ENCODE results near the gene DHRS9.

Gene DHRS9

DNA sequence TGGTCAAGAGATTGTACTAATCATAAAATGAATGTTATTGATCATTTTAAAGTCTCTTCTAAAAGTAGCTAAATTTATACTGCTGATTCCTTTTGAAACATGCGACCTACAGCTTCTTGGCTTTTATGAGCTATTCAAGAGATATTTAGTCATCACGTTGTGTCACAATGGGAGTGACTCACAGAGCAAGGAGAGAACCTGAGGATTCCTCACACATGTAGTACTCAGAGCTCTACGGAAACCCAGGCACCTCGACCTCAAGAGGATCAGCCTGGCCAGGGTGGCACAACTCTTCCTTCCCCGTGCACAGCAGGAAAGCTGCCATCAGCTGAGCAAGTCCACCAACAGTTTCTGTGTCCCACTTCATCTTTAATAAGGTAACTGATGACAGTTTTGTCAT is at the start of gene DHRS9:
Gene DHRS9, plus strand, starts transcription at position 223 of the 400 bp plus-strand sequence. CDS start 12,019 bp downstream, outside the sequence.
- H3K36me3 ChIP-seq = no peaks in the 10 kb centered on the region
- peaks cover 85 to 90% of the 10 kb centered on the region in 2 experiments for H3K4me1 ChIP-seq (ENCODE audit: control insufficient read depth in 1 of 2, insufficient read depth in 1 of 2, low read depth in 1 of 2, low read length in 1 of 2)
- TF ChIP-seq, protein P1, sequence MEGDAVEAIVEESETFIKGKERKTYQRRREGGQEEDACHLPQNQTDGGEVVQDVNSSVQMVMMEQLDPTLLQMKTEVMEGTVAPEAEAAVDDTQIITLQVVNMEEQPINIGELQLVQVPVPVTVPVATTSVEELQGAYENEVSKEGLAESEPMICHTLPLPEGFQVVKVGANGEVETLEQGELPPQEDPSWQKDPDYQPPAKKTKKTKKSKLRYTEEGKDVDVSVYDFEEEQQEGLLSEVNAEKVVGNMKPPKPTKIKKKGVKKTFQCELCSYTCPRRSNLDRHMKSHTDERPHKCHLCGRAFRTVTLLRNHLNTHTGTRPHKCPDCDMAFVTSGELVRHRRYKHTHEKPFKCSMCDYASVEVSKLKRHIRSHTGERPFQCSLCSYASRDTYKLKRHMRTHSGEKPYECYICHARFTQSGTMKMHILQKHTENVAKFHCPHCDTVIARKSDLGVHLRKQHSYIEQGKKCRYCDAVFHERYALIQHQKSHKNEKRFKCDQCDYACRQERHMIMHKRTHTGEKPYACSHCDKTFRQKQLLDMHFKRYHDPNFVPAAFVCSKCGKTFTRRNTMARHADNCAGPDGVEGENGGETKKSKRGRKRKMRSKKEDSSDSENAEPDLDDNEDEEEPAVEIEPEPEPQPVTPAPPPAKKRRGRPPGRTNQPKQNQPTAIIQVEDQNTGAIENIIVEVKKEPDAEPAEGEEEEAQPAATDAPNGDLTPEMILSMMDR (IDR thresholded peaks at IDR 0.05) = no peak
- no peaks in the 10 kb centered on the region for H3K9me3 ChIP-seq
- H3K27me3 ChIP-seq = no peaks in the 10 kb centered on the region
- H3K27ac ChIP-seq = peak within 1 kb of the TSS; percentile 89
- H3K4me3 ChIP-seq (ENCODE audit: low read depth in 1 of 2, low read length in 1 of 2) = peak within 1 kb of the TSS; percentile 44 to 58

DNA sequence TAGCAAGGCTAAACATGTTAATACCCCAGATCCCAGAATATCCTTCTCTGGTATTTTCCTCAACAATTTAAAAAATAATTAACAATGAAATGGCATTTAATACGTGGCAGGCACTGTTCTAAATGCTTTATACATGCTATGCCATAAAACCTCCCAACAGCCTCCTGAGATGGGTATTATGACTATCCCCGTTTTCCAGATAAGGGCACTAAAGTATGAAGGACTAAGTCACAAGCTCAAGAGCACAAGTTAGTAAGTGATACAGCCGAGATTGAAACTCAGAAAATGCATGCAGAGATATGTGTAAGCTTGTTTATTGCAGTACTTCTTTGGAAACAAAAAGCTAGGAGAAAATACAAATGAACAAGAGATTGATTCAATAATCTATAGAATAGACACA is 46.2 kb upstream of the DHRS9 start:
- Histone ChIP-seq H3K36me3 (no peaks in the 10 kb centered on the region), H3K4me3 (ENCODE audit: low read depth in 1 of 2, low read length in 1 of 2) (no peak overlapping the region), H3K27ac (no peak overlapping the region), H3K9me3 (no peaks in the 10 kb centered on the region), H3K27me3 (no peaks in the 10 kb centered on the region), H3K4me1 (ENCODE audit: control insufficient read depth in 1 of 2, insufficient read depth in 1 of 2, low read depth in 1 of 2, low read length in 1 of 2) (peaks cover 12% of the 10 kb centered on the region in 2 experiments)
- TF ChIP-seq, protein P1 (IDR thresholded peaks at IDR 0.05) = no peak

DNA sequence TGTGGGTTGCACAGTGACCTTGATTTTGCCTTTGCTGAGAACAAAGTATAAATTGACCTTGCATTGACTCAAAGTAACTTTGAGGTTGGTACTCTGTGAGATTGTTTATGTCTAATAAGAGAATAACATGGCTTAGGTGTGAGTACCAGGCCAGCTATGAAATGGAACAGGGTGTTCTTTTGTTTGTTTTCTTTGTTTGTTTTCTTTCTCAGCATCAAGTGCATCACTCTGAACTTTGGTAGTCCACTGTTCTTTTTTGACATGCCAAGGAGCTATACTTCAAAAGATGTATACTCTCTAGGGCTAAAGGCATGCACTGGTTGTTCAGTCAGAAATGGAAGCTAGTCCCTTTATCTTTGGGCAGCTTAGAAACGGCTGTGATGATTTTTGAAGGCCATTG is 43.3 kb upstream of the DHRS9 start:
- TF ChIP-seq, protein P1 (IDR thresholded peaks at IDR 0.05) = no peak
- Histone ChIP-seq H3K36me3 (no peaks in the 10 kb centered on the region), H3K27ac (no peak overlapping the region), H3K4me3 (ENCODE audit: low read depth in 1 of 2, low read length in 1 of 2) (no peak overlapping the region), H3K9me3 (no peaks in the 10 kb centered on the region), H3K4me1 (ENCODE audit: control insufficient read depth in 1 of 2, insufficient read depth in 1 of 2, low read depth in 1 of 2, low read length in 1 of 2) (peaks cover 12% of the 10 kb centered on the region in 2 experiments), H3K27me3 (no peaks in the 10 kb centered on the region)

DNA sequence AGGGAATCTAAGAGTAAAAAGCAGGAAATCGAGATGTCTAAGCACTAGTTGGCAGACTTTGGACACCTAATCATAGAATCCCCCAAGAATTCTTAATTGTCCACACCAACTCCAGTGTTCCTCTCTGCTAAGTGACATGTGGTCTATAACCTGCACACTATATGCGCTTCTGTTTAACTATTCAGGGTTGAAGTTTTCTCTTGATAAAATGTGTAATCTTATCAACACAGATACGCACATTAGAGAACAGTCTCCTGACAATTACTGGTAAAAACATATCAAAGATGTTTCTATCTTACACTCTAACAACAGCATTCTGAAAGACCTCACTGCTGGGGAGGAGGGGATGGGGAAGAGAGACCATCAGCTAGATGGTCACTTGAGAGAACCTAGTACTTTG is 42.1 kb upstream of the DHRS9 start:
- no peaks in the 10 kb centered on the region for H3K9me3 ChIP-seq
- no peak overlapping the region for H3K27ac ChIP-seq
- H3K36me3 ChIP-seq = no peaks in the 10 kb centered on the region
- no peak overlapping the region for H3K4me3 ChIP-seq (ENCODE audit: low read depth in 1 of 2, low read length in 1 of 2)
- H3K4me1 ChIP-seq (ENCODE audit: control insufficient read depth in 1 of 2, insufficient read depth in 1 of 2, low read depth in 1 of 2, low read length in 1 of 2) = peaks cover 12% of the 10 kb centered on the region in 2 experiments
- TF ChIP-seq, protein P1 (IDR thresholded peaks at IDR 0.05) = no peak
- H3K27me3 ChIP-seq = no peaks in the 10 kb centered on the region

DNA sequence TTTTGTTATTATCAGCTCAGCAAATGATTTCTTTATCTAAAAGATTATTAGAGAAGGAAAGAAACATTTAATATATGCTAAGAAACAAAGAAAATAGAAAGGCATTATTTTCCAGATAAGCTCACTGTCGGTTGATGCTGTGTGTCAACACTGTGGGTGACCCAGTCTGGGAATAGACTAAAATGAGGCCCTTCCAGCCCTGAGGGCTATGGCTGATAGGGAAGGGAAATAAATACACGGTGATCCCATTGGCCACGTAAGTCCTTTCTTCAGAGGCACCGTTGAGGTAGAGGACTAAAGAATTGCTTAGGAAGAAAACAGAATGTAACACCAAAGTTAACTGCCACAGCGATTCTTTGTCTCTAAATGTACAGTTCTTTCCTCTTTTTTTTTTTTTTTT is 40.0 kb upstream of the DHRS9 start:
- TF ChIP-seq, protein P1 (IDR thresholded peaks at IDR 0.05) = no peak

DNA sequence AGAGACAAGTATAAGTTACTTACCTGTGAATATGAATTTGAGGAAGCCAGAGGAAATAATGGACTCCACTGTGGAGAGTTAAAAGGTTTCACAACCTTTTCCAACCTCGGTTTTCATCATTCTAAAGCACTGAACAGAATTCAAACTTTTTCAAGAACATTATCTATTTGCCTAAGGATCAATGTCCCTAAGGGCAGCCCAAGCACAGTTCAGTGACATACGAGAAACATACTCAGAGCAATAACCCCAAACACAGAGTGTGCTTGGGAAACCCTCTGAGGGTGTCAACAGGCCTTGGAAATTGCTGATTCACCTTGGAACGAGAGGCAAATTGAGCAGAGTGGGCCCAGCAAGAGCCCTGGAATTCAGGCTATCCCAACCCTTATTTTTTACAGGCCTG is 38.2 kb upstream of the DHRS9 start, which contains the start of gene ABCB11:
Gene ABCB11, minus strand, starts transcription at position 123 of the 400 bp plus-strand sequence. CDS start 13,199 bp downstream, outside the sequence.
- TF ChIP-seq, protein P1 (IDR thresholded peaks at IDR 0.05) = no peak
- H3K27ac ChIP-seq = no peak within 1 kb of the TSS

More for the DNA sequence above, 40.0 kb upstream of the DHRS9 start:
- no peaks in the 10 kb centered on the region for H3K27me3 ChIP-seq
- H3K4me3 ChIP-seq (ENCODE audit: low read depth in 1 of 2, low read length in 1 of 2) = no peak overlapping the region
- no peaks in the 10 kb centered on the region for H3K36me3 ChIP-seq
- H3K27ac ChIP-seq = no peak overlapping the region
- H3K9me3 ChIP-seq = no peaks in the 10 kb centered on the region
- peaks cover 13 to 14% of the 10 kb centered on the region in 2 experiments for H3K4me1 ChIP-seq (ENCODE audit: control insufficient read depth in 1 of 2, insufficient read depth in 1 of 2, low read depth in 1 of 2, low read length in 1 of 2)

More for the DNA sequence above, 38.2 kb upstream of the DHRS9 start, which contains the start of gene ABCB11:
- H3K9me3 ChIP-seq = no peaks in the 10 kb centered on the region
- H3K27me3 ChIP-seq = no peaks in the 10 kb centered on the region
- H3K36me3 ChIP-seq = no peaks in the 10 kb centered on the region
- no peak within 1 kb of the TSS for H3K4me3 ChIP-seq (ENCODE audit: low read depth in 1 of 2, low read length in 1 of 2)
- H3K4me1 ChIP-seq (ENCODE audit: control insufficient read depth in 1 of 2, insufficient read depth in 1 of 2, low read depth in 1 of 2, low read length in 1 of 2) = peaks cover 10% of the 10 kb centered on the region in 2 experiments
